HG03460 (cell line): Measurements from ENCODE around the gene NCOA3.
"Not testable (repeated sequence)": the region's sequence is repeated elsewhere in the genome, so short reads cannot be mapped to it uniquely, and the experiment has no call there.

Experiments
- ATAC-seq: cut with Tn5 transposase; IDR thresholded peaks from one replicate; pipeline ENCODE4 v1.9.1; 2021; ENCODE audit not compliant: unreplicated experiment

NCOA3 gene

DNA sequence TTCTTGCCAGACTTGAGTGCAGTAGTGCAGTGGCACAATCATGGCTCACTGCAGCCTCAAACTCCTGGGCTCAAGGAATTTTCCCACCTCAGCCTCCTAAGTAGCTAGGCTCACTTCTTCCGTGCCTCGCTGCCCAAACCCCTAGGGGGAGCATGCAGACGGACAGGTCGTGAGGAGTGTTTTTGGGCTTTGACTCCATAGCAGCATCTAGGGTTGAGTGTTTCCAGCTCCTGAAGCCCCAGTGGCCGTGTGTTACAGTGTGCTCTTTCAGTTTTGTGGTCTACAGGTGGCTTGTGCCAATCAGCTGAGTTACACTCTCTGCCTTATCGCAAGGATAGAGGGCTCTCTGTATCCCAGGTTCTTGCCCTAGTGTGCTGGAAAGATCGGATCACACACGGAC, 33.4 kb downstream of the NCOA3 start:
- no peak for ATAC-seq

DNA sequence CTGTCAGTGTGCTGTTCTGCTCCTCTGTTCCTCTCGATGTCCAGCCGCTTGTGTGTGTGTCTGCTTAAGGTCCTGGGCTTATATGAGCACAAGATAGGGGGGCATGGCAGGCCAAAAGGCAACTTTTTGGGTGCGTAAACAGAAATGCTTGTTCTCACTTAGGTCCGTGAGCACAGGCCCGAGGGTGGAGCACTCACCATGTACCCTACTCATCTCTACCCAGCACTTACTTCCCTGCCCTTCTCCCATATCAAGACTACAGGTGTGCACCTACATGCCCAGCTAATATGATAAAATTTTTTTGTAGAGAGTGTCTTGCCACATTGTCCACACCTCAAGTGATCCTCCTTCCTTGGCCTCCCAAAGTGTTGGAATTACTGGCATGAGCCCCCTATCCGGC, 34.3 kb downstream of the NCOA3 start:
- ATAC-seq = no peak

DNA sequence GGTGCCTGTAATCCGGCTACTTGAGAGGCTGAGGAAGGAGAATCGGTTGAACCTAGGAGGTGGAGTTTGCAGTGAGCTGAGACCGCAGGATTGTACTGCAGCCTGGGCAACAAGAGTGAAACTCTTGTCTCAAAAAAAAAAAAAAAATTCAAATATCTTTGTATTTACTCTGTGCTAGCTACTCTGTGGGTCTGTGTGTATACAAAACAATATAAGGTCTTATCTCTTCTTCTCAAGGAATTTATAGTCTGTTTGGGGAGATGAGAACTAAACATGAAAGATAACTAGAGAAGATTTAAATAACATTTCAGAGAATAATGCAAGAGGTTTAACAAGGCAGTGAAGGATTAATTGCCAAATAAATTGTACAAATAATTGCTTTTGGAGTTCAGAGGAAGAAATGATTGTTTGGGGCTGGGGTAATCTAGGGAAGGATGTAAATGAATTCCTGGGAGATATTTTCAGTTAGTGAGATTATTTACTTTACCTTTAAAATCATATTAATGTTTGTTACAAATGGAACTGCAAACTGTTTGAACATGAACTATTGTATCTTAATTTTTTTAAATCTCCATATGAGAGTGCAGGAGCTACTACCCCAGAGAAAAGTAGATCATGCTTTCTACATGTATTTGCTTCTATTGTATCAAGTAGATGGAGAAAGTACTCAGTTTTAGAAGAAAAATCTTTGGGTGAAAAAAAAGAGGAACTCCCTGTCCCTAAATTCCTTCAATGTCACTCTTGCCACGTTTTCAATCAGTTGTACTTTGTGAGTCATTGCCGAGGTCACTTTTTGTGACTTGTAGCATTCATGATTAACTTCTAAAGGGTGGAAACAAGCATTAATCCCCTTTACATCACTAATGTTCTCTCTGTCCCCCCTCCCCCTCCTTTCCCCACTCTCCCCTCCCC, 39.0 kb downstream of the NCOA3 start:
- no peak for ATAC-seq

DNA sequence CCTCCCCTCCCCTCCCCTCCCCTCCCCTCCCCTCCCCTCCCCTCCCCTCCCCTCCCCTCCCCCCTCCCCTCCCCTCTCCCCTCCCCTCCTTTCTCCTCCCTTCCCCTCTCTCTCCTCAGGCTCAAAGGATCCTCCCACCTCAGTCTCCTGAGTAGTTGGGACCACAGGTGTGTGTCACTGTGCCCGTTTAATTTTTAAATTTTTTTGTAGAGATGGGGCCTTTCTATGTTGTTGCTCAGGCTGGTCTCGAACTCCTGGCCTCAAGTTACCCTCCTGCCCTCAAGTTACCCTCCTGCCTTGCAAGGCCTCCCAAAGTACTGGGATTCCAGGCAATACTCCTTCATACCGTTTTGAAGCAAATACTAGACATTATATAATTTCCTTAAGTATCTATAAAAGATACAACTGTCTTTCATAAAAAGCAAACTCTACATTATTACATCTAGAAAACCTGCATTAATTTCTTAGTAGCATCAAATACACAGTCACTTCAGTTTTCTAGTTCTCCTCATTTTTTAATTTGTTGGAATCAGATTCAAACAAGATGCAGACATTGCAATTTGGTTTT, 39.8 kb downstream of the NCOA3 start:
- ATAC-seq = no peak

DNA sequence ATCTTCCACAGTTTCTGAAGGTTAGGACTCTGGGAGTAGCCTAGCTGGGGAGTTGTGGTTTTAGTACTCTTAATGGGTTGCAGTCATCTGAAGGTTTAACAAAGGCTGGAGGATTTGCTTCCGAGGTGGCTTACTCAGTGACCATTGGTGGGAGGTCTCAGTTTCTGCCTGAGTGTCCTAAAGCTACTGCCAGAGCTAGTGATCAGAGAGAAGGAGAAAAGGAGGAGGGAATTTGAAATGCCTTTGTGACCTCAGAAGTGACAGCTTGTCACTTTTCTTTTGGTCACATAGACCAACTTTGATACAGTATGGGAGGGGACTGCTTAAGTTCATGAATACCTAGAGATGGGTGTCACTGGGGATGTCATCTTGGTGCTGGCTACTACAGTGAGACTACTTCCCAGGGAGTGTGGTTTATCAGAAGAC, 41.3 kb downstream of the NCOA3 start:
- ATAC-seq = no peak

GRCh38 chr20:47544240-47544639, 42.6 kb downstream of the NCOA3 start:
- no peak for ATAC-seq

DNA sequence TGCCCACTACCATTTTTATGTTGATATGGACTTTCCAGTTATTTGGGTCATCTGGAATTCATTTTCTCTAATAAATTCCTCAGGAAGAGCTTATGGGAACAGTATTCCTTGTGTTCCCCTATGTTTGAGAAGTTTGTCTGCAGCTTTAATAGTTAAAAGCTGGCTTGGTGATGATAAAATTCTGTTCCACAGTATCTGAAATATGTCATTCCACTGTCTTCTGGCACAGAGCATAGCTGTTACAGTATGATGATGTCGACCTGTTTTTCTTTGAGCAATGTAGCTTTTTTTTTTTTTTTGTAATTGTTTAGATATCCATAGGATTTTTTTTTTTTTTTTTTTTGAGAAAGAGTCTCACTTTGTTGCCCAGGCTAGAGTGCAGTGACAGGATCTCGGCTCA, 43.2 kb downstream of the NCOA3 start:
- no peak for ATAC-seq

- no peak for ATAC-seq
Observed at GRCh38 chr20:47545499-47545898, 43.8 kb downstream of the NCOA3 start.

- no peak for ATAC-seq
Observed at GRCh38 chr20:47546184-47547033, 44.7 kb downstream of the NCOA3 start.

GRCh38 chr20:47547034-47547387, 45.3 kb downstream of the NCOA3 start:
- no peak for ATAC-seq

DNA sequence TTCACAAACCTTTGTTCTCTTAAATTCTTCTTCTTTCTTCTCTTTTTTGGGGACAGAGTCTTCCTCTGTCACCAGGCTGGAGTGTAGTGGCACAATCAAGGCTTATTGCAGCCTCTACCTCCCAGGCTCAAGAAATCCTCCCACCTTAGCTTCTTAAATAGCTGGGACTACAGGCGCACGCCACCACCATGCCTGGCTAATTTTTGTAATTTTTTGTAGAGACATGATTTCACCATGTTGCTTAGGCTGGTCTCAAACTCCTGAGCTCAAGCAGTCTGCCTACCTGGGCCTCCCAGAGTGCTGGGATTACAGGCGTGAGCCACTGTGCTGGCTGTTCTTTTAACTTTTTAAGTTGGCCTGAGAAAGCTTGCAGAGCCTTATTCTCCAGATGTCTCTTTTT, 48.0 kb downstream of the NCOA3 start:
- ATAC-seq = no peak

DNA sequence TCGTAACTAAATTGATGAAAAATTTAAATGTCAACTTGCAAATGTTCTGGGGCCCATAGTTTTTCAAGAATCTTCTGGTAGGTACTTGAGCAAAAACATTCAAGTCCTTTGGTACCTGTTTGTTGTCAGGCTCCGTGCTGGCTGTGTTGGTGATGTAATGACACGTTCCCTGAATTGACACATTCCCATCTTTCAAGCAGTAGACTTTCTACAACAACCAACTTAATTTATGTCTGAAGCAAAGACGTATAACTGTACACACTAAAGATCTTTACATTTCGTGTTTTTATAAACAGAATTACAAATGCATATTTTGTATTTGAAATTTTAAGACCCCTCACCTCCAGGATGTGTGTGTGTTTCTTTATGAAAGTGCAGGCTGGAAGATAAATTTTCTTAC, 49.5 kb downstream of the NCOA3 start:
- ATAC-seq = no peak

DNA sequence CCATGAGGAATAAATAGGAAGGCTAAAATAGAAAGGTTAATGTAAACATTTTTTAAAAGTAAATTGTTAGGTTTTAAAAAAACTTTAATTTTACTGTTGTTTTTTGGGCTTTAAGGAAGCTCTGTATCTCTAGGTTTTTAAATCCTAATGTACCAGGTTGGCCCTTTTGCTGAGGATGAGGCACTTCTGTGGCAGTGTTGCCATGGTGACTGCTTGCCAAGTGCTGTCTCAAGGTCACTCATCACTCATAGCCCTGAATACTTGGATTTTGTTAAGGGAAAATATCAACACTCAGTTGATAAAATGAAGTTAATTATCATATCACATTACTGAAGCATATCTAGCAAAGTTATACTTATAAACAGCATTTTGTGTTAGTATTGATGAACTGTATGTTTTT, 50.2 kb downstream of the NCOA3 start:
- no peak for ATAC-seq

DNA sequence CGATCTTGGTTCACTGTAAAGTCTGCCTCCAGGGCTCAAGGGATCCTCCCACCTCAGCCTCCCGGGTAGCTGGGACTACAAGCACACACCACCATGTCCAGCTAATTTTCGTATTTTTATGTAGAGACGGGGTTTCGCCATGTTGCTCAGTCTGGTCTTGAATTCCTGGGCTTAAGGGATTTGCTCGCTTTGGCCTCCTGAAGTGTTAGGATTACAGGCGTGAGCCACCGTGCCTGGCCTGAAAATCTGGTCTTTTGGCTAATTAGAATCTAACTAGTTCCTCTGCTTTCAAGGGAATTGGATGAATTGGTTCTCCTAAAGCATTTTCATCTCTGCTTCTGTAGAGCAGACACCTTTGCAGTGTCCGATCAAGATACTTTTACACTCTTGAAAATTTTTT, 51.3 kb downstream of the NCOA3 start:
- ATAC-seq = no peak

DNA sequence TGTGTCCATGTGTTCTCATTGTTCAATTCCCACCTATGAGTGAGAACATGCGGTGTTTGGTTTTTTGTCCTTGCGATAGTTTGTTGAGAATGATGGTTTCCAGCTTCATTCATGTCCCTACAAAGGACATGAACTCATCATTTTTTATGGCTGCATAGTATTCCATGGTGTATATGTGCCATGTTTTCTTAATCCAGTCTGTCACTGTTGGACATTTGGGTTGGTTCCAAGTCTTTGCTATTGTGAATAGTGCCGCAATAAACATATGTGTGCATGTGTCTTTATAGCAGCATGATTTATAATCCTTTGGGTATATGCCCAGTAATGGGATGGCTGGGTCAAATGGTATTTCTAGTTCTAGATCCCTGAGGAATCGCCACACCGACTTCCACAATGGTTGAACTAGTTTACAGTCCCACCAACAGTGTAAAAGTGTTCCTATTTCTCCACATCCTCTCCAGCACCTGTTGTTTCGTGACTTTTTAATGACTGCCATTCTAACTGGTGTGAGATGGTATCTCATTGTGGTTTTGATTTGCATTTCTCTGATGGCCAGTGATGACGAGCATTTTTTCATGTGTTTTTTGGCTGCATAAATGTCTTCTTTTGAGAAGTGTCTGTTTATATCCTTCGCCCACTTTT, 52.0 kb downstream of the NCOA3 start:
- ATAC-seq = not testable (repeated sequence)

- ATAC-seq = not testable (repeated sequence)
Observed at GRCh38 chr20:47554283-47554682, 52.6 kb downstream of the NCOA3 start.

GRCh38 chr20:47557218-47557617, 55.5 kb downstream of the NCOA3 start:
- no peak for ATAC-seq

DNA sequence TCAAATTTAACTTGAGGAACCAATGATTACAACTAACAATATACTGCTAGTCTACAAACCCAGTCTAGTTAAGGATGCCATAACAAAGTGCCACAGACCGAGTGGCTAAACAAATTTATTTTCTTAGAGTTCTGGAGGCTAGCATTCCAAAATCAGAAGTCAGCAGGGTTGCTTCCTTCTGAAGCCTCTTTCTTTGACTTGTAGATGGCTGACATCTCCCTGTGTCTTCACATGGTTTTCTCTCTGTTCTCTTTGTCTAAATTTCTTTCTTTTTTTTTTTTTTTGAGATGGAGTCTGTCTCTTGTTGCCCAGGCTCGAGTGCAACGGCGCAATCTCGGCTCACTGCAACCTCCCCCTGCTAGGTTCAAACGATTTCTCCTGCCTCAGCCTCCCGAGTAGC, 56.1 kb downstream of the NCOA3 start:
- no peak for ATAC-seq

DNA sequence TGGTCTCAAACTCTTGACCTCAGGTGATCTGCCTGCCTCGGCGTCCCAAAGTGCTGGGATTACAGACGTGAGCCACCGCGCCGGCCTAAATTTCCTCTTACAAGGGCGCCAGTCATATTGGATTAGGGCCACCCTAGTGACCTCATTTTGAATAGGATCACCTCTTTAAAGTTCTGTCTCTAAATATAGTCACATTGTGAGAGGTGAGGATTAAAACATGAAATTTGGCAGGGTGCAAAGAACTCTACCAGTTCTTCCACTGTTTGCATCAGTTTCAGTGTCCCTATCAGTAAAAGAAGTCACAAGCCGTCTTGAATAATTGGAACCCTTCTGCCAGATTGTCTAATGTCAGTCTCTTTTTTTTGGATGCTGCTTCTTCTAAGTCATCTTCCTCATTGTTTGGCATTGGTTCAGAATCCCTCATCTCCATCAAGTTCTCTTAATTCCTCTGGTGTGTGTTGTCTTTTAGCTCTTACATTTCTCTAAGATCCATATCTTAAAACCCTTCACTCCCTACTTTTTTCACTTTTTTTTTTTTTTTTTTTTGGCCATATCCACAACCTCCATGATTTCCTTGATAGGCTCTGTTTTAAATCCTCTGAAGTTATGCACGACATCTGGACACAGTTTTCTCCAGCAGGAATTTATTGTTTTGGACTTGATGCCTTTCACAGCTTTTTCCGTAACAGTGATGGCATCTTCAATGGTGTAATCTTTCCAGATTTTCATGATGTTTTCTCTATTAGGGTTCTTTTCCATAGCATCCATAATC, 56.8 kb downstream of the NCOA3 start:
- ATAC-seq = no peak

DNA sequence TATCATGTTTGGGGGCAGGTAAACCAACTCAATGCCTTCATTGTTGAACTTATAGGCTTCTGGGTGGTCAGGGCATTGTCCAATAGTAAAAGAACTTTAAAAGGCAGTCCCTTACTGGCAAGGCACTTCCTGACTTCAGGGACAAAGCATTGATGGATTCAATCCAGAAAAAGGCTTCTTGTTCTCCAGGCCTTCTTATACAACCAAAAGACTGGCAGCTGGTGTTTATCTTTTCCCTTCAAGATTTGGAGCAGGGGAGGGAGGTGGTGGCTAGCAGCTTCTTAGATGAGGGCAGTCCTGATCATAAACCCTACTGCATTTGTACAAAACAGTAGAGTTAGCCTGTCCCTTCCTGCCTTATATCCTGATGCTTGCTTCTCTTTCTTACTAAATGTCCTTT, 57.5 kb downstream of the NCOA3 start:
- no peak for ATAC-seq

- no peak for ATAC-seq
Observed at GRCh38 chr20:47561180-47561579, 59.5 kb downstream of the NCOA3 start.
